ENCODE data around the gene PAX8. TPM values are rescaled to one million over a fixed set of nuclear protein-coding genes. Genes with fewer than 3 reads are reported as not detected.
A peak's percentile ranks its signal among the peaks of the same experiment; 100 is the strongest.
"Not testable (repeated sequence)": the region's sequence is repeated elsewhere in the genome, so short reads cannot be mapped to it uniquely, and the experiment has no call there.

The PAX8 gene
- polyA plus RNA-seq (ENCODE audit: insufficient read length in 10 of 10), result 1 to 10 TPM in 6 of 10 donors, under 1 TPM in 4; 0.22 to 6.0 (median 1.6) TPM
- long read RNA-seq, donor 1, full-length matches to known transcripts, result 2 of 2 reads
- long read RNA-seq, donor 1, partial matches to known transcripts, result 0 of 2 reads
- long read RNA-seq, donor 1, other reads (novel, unspliced or antisense), result 0 of 2 reads
- long read RNA-seq, donor 2, result 0 reads
- long read RNA-seq, donor 3, result 0 reads
- long read RNA-seq, donor 4, result 0 reads
- long read RNA-seq, donor 5, full-length matches to known transcripts, result 3 of 3 reads
- long read RNA-seq, donor 5, partial matches to known transcripts, result 0 of 3 reads
- long read RNA-seq, donor 5, other reads (novel, unspliced or antisense), result 0 of 3 reads
- long read RNA-seq, donor 6, result 0 reads
- long read RNA-seq, donor 7, result 0 reads
- long read RNA-seq, donor 8, result 0 reads
- long read RNA-seq, donor 9, result 0 reads

DNA sequence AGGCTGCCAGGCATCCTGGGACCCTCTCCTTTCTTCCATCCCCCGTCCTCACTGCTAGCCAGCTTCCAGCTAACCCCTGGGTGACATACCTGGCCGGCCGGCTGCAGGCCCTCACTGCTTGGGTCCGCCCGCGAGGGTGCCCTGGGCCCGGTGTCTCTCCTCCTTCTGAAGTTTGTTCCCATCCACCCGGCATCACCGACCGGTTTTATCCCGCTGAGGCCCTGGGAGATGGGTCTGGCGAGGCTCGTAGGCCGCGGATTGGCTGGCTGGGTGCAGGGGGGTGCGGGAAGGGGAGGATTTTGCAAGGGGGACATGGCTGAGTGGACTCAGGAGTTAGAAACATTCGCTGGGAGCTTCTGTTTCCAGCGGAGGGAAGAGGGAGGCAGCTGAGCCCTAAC, at the start of gene PAX8:
Gene PAX8, minus strand, starts transcription at position 180 of the 398 bp plus-strand sequence. CDS start 527 bp downstream, outside the sequence.
- DNase-seq, result no peak

- no peak for DNase-seq
Measured at GRCh38 chr2:113328043-113328442, 49.3 kb upstream of the PAX8 start.

DNA sequence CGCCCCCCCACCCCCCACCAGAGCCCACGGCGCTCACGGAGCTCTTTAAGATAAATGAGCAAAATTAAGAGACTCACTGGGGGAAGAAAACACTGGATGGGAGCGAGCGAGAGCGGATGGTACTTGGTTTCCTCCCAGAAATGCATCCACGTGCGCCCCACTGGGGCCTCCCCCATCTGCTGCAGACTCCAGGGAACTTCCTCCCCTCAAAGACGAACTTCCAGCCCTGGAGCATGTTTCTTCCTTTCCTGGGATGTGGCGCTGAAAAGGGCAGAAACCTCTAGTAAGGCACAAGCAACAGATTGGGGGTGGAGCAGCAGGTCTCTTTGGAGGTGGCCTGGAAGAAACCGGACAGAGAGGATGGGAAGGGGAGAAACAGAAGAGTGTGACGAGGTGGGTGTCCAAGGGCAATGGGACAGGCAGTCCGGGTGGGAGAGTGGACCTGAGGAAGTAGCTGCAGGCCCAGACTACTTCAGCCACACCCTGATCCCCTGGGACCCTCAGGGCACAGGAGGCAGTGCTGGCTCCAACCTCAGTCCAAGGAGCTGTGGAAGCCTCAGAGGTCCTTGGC, 46.5 kb upstream of the PAX8 start:
- DNase-seq, result peak in 1 of 3 donors; percentile 12

GRCh38 chr2:113324684-113325160, 46.0 kb upstream of the PAX8 start:
- peak; percentile 52 to 78 (median 56) for DNase-seq

DNA sequence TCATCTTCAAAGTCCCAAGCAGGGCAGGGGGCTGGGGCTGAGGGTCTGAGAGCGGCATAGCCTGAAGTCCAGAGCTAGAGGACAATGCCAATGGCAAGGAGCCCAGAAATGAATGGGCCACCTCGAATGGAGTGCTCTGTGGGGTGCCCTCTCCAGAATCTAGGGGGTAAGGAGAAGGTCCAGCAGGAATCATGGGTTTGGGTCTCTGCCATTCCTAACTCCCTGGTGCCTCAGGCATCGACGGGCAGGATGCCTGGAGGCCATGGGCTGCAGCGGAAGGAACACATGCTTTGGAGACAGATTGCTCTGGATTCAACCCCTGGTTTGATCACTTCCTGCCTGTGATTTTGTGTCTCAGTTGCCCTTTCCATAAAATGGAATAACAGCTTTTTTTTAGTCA, 44.4 kb upstream of the PAX8 start:
- DNase-seq, result not testable (repeated sequence)

- not testable (repeated sequence) for DNase-seq
Measured at GRCh38 chr2:113320106-113320505, 41.4 kb upstream of the PAX8 start.

- DNase-seq, result not testable (repeated sequence)
Measured at GRCh38 chr2:113318941-113319340, 40.2 kb upstream of the PAX8 start.

DNA sequence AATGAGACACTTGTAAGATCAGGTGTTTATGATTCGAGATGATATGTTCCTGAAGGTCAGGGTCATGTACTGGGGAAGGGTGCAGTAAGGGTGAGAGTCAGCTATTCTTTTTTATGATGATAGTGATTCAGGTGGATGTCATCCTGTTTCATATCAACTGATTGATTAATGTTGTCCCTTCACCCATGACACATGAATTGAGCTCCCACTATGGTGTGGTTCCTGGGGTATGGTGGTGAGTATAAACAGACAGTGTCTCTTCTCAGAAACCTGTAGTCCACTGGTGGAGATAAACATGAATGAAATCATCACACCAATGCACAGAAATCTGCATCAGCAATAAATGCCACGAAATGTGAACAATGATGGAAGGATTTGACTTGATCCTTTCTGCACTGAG, 37.4 kb upstream of the PAX8 start:
- no peak for DNase-seq

DNA sequence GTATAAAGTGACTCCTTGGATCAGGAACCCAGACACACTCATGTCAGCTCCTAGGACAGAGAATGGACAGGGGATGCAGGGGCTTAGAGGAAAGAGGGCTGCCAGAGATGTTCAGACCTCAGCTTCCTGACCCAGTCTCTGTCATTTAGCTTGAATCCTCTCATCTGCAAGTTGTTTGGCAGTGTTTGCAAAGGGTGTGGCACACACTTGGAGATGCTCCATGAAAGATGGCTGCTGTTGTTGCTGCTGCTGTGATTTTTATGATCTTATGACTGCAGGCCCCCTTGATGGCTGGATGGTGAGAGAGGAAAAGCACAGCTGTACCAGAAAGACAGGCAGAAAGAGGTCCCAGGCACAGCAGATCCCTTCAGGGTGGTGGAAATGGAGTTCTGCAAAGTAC, 35.9 kb upstream of the PAX8 start:
- DNase-seq, result not testable (repeated sequence)

- not testable (repeated sequence) for DNase-seq
Measured at GRCh38 chr2:113314176-113314575, 35.5 kb upstream of the PAX8 start.

DNA sequence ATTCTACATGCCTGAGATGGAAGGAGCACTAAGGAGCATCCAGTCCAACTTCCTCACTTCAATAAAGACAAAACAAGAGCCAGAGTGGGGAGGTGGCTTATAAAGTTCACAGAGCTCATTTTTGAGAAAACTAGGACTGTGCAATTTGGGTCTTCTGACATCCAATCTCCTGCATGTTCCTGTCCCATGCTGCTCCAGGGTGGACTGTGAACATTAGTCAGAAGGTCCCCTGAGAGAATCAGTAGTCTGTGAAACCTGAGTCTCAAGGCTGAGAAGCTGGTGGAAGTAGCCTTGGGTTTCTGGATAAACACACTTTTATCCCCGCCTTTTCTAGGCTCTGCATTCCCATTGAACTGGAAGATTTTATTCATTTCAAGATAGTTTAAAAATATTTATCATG, 33.1 kb upstream of the PAX8 start:
- DNase-seq, result not testable (repeated sequence)

DNA sequence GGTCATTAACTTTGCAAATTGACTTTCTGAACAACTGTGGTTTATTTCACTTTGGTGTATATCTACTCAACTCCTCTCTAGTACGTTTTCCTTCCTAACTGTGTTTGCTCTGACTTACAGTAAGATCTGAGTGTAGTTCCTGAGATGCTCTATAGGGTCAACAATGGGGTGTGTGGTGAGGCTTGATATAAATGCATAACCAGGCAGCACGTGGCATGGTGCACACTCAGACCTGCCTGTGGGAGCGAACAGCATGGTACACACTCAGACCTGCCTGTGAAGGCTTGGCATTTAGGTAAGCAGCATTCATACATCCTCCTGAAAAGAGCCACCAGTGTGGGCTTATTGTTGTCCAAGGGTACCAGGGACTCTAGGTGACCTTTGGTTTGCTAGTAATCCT, 32.5 kb upstream of the PAX8 start:
- not testable (repeated sequence) for DNase-seq

- DNase-seq, result no peak
Measured at GRCh38 chr2:113309655-113310387, 31.1 kb upstream of the PAX8 start.

- DNase-seq, result not testable (repeated sequence)
Measured at GRCh38 chr2:113308784-113309183, 30.1 kb upstream of the PAX8 start.

GRCh38 chr2:113306207-113306606, 27.5 kb upstream of the PAX8 start:
- DNase-seq, result not testable (repeated sequence)

GRCh38 chr2:113305749-113306148, 27.0 kb upstream of the PAX8 start:
- DNase-seq, result not testable (repeated sequence)

DNA sequence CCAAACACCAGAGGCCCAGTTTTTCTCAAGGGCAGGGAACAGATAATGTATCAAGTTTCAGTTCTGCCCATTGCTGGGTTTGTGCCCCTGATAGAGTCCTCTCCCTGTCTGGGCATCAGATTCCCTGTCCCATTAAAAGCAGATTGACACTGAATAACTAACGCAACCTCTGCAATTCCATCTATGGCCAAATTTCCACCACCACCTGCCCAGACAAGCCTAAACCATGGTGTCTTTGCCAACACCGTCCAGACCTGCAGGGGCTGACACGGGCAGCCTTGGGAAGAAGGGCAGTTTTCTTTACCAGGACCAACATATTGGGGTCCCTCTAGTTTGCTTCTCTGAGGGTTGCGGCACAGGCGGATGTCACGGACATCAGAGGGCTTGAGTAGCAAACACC, 26.4 kb upstream of the PAX8 start:
- DNase-seq, result no peak

DNA sequence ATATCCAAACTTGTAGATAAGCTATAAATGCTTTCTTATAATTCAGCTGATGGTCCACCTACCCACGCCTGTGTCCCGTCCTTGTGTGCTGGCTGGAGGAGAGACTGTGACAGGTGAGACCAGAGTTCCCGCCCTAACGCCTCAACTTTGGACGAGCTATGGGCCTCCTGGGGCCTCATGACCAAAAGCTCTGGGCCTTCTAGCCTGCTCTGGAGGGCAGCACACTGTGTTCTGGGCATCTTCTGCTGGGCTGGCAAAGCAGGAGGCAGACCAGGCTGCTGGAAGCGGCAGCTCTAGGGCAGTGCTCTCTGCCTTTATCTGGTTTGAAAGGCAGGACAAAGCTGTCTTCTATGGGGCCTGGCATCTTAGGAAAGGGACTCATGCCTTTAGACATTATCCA, 26.0 kb upstream of the PAX8 start:
- no peak for DNase-seq

- DNase-seq, result not testable (repeated sequence)
Measured at GRCh38 chr2:113302216-113302980, 23.7 kb upstream of the PAX8 start.

GRCh38 chr2:113300281-113300680, 21.6 kb upstream of the PAX8 start:
- DNase-seq, result no peak

DNA sequence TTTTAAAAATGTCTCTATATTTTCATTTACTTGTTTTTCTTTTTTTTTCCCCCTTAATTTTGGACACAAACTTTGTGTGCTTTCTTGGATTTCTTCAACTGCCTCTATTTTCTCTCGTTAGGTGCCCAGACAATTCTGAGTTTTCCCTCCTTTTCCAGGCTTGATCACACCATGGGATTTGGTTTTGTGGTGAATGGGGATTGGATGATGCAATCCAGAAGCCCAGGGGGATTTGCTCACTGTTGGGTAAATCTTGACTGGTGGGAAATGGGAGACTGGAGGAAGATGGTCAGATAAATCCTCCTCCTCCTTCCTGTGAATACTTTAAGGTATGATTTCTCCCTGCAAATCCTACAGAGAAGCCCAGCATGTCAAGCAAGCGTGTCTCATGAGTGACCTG, 19.5 kb upstream of the PAX8 start:
- DNase-seq, result no peak

DNA sequence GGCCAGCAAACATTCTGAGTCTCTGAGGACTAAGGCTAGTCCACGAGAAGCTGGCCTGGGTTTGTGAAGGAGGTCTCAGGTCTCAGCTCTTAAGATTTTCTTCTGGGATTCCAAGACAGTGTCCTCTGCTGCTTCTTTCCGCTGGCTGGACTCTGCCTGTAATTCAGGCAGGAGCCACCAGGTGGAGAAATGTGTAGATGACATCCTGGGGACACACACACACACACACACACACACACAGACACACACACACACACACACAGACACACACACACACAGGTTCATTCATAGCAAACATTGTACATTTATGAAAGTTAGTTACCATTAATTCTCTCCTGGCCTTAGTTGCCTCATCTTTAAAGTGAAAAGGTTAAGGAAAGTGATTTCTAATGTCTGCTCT, 18.9 kb upstream of the PAX8 start:
- not testable (repeated sequence) for DNase-seq
